GM13976 (cell line): ENCODE measurements around the gene GADD45GIP1.
"Not testable (repeated sequence)": the region's sequence is repeated elsewhere in the genome, so short reads cannot be mapped to it uniquely, and the experiment has no call there.

Experiments used
- DNase-seq: peaks from one replicate; pipeline ENCODE4 v3.0.0; 2012; ENCODE audit warnings: low spot score
- CTCF ChIP-seq: IDR thresholded peaks from 2 replicates; pipeline ENCODE4 v1.5.1; 2012; ENCODE audit warnings: borderline replicate concordance, mild to moderate bottlenecking; ENCODE audit not compliant: insufficient read depth; ENCODE audit errors: extremely low read depth, missing control alignments, control extremely low read depth
- in situ Hi-C: fragments of 300-500 bp; cut with MboI; formaldehyde crosslinking; loops from one replicate; pipeline ENCODE4 v1.12.0; 2022; ENCODE audit warnings: low sequenced_read_pairs, mixed read lengths, inconsistent platforms; ENCODE audit not compliant: unreplicated experiment

Gene GADD45GIP1

GRCh38 chr19:12965017-12965811 lies 8.2 kb upstream of the GADD45GIP1 start:
- in situ Hi-C loops, result no loop called here
- DNase-seq, result peak; percentile 89
- peak; percentile 100 for TF ChIP-seq CTCF

- in situ Hi-C loops, result no loop called here
- no peak for TF ChIP-seq CTCF
- DNase-seq, result no peak
Observed at GRCh38 chr19:12959481-12959880, 2.5 kb upstream of the GADD45GIP1 start.

- in situ Hi-C loops, result not testable (repeated sequence)
Observed at GRCh38 chr19:12957389-12957952, 448 bp upstream of the GADD45GIP1 start.

GRCh38 chr19:12955996-12956395 lies 1.0 kb downstream of the GADD45GIP1 start:
- in situ Hi-C loops, result no loop called here
- TF ChIP-seq CTCF, result no peak
- no peak for DNase-seq

More at GRCh38 chr19:12957389-12957952, 448 bp upstream of the GADD45GIP1 start:
- DNase-seq, result not testable (repeated sequence)

GRCh38 chr19:12955575-12955974 lies 1.4 kb downstream of the GADD45GIP1 start:
- DNase-seq, in situ Hi-C loops: not testable (repeated sequence)

GRCh38 chr19:12954612-12954962 lies 2.4 kb downstream of the GADD45GIP1 start:
- in situ Hi-C loops, result no loop called here
- DNase-seq, result no peak
- no peak for TF ChIP-seq CTCF

GRCh38 chr19:12953799-12954611 lies 3.0 kb downstream of the GADD45GIP1 start:
- DNase-seq, result no peak
- in situ Hi-C loops, result no loop called here
- TF ChIP-seq CTCF, result no peak
